ENCODE data around the gene RABGAP1. TPM values are rescaled to one million over a fixed set of nuclear protein-coding genes. Genes with fewer than 3 reads are reported as not detected.

Gene RABGAP1
- total and polyA plus RNA-seq, 4 donors: 3.8 to 25.7 (median 10.5) TPM

- no peak for DNase-seq (ENCODE audit: low spot score)
- peaks cover 1 to 17% (median 16%) of the 10 kb centered on the region in 4 donors for H3K4me1 ChIP-seq (ENCODE audit: control insufficient read depth in 4 of 4, insufficient read depth in 4 of 4, low read length in 3 of 4)
- no peak overlapping the region for H3K27ac ChIP-seq (ENCODE audit: low read depth in 1 of 2, low read length in 2 of 2)
- H3K9ac ChIP-seq (ENCODE audit: low read depth in 1 of 2, low read length in 2 of 2): no peak overlapping the region
- no peak overlapping the region for H3K4me3 ChIP-seq (ENCODE audit: low read depth in 1 of 3, low read length in 3 of 3)
- H3K9me3 ChIP-seq (ENCODE audit: control insufficient read depth in 4 of 4, low read length in 3 of 4): no peaks in the 10 kb centered on the region
- TF ChIP-seq GABPA (IDR thresholded peaks at IDR 0.05 in 1 of 2, conservative IDR thresholded peaks at IDR 0.05 in 1 of 2) (no peak), CTCF (IDR thresholded peaks at IDR 0.05; ENCODE audit: low read depth, low read length, missing input control) (no peak), FOXA1 (IDR thresholded peaks at IDR 0.05) (no peak), RXRA (IDR thresholded peaks at IDR 0.05) (no peak), ATF3 (IDR thresholded peaks at IDR 0.05) (no peak)
- H3K27me3 ChIP-seq (ENCODE audit: control insufficient read depth in 4 of 4, insufficient read depth in 4 of 4, low read length in 3 of 4): no peaks in the 10 kb centered on the region
- no peaks in the 10 kb centered on the region for H3K36me3 ChIP-seq (ENCODE audit: control insufficient read depth in 4 of 4, insufficient read depth in 3 of 4, low read depth in 1 of 4, low read length in 3 of 4)
Observed at GRCh38 chr9:123053046-123053445, 112.2 kb downstream of the RABGAP1 start.

- H3K27me3 ChIP-seq (ENCODE audit: control insufficient read depth in 4 of 4, insufficient read depth in 4 of 4, low read length in 3 of 4): no peaks in the 10 kb centered on the region
- H3K4me1 ChIP-seq (ENCODE audit: control insufficient read depth in 4 of 4, insufficient read depth in 4 of 4, low read length in 3 of 4): peaks cover 1 to 11% (median 11%) of the 10 kb centered on the region in 4 donors
- H3K4me3 ChIP-seq (ENCODE audit: low read depth in 1 of 3, low read length in 3 of 3): no peak overlapping the region
- no peak for TF ChIP-seq ZBTB33 (IDR thresholded peaks at IDR 0.05)
- TF ChIP-seq YY1 (IDR thresholded peaks at IDR 0.05): no peak
- TF ChIP-seq MAX (IDR thresholded peaks at IDR 0.05): no peak
- TF ChIP-seq JUND (IDR thresholded peaks at IDR 0.05): no peak
- TF ChIP-seq NR2F2 (IDR thresholded peaks at IDR 0.05): no peak
- no peak for TF ChIP-seq GABPA (IDR thresholded peaks at IDR 0.05 in 1 of 2, conservative IDR thresholded peaks at IDR 0.05 in 1 of 2)
- TF ChIP-seq RAD21 (IDR thresholded peaks at IDR 0.05): no peak
- H3K27ac ChIP-seq (ENCODE audit: low read depth in 1 of 2, low read length in 2 of 2): no peak overlapping the region
- no peak overlapping the region for H3K9ac ChIP-seq (ENCODE audit: low read depth in 1 of 2, low read length in 2 of 2)
- H3K9me3 ChIP-seq (ENCODE audit: control insufficient read depth in 4 of 4, low read length in 3 of 4): no peaks in the 10 kb centered on the region
- DNase-seq (ENCODE audit: low spot score): no peak
- 65% methylated on average over 2 of the region's 2 CpGs for WGBS
- H3K36me3 ChIP-seq (ENCODE audit: control insufficient read depth in 4 of 4, insufficient read depth in 3 of 4, low read depth in 1 of 4, low read length in 3 of 4): no peaks in the 10 kb centered on the region
Observed at GRCh38 chr9:123053711-123054110, 112.9 kb downstream of the RABGAP1 start.

- H3K27me3 ChIP-seq (ENCODE audit: control insufficient read depth in 4 of 4, insufficient read depth in 4 of 4, low read length in 3 of 4): no peaks in the 10 kb centered on the region
- no peaks in the 10 kb centered on the region for H3K9me3 ChIP-seq (ENCODE audit: control insufficient read depth in 4 of 4, low read length in 3 of 4)
- no peak overlapping the region for H3K27ac ChIP-seq (ENCODE audit: low read depth in 1 of 2, low read length in 2 of 2)
- WGBS: 86% methylated on average over 1 of the region's 1 CpG
- H3K4me3 ChIP-seq (ENCODE audit: low read depth in 1 of 3, low read length in 3 of 3): no peak overlapping the region
- TF ChIP-seq HNF4G (IDR thresholded peaks at IDR 0.05) (peak; percentile 29), YY1 (IDR thresholded peaks at IDR 0.05) (no peak), SP1 (IDR thresholded peaks at IDR 0.05) (peak; percentile 67), REST (IDR thresholded peaks at IDR 0.05) (no peak), HNF4A (conservative IDR thresholded peaks at IDR 0.05) (peak in 1 of 2 donors; percentile 63), RXRA (IDR thresholded peaks at IDR 0.05) (peak in 1 of 2 donors; percentile 51), ATF3 (IDR thresholded peaks at IDR 0.05) (no peak), JUND (IDR thresholded peaks at IDR 0.05) (peak in 1 of 2 donors; percentile 24)
- H3K9ac ChIP-seq (ENCODE audit: low read depth in 1 of 2, low read length in 2 of 2): no peak overlapping the region
- DNase-seq (ENCODE audit: low spot score): no peak
- no peaks in the 10 kb centered on the region for H3K4me1 ChIP-seq (ENCODE audit: control insufficient read depth in 4 of 4, insufficient read depth in 4 of 4, low read length in 3 of 4)
- H3K36me3 ChIP-seq (ENCODE audit: control insufficient read depth in 4 of 4, insufficient read depth in 3 of 4, low read depth in 1 of 4, low read length in 3 of 4): peaks cover 0 to 2% (median 0%) of the 10 kb centered on the region in 4 donors
Observed at GRCh38 chr9:123058834-123059233, 118.0 kb downstream of the RABGAP1 start.
